Heart left ventricle (tissue), 13 donors: Measurements from ENCODE around the gene BMP2K.

Experiments
- POLR2A ChIP-seq, 2 donors: fragments of 450-650 bp; IDR thresholded peaks; one replicate each; pipeline ENCODE4 v1.6.1; 2017; ENCODE audit warnings: antibody characterized with exemption in 2 of 2, mild to moderate bottlenecking in 2 of 2, moderate library complexity in 2 of 2
- TF ChIP-seq, protein P1 (sequence below), 12 donors: fragments of 200-600 bp; sonication (generic) in 4 of 12; IDR thresholded peaks; one replicate each; pipeline versions ENCODE4 v1.5.0 to v1.8.0; 2018 to 2022; ENCODE audit warnings: antibody characterized with exemption in 12 of 12, mild to moderate bottlenecking in 5 of 12
- donor health status: ischemic (EF 13 %, LVEDD 7.1; RV severe dilation, severe dysfunction).
- donor health status: DM: no; HTN: yes; CAD: no.
- donor health status: DM: no; HTN: no; CAD: no.
- donor health status: ischemic (EF 25% LVEDD 6.9; RV normal size, moderate dysfunction).
- donor health status: ischemic (EF 25% LVEDD 5.7; RV mildly dilated, moderate dysfunction).
- donor health status: ischemic (EF 35%, LVEDD 5.7; RV mildly dilated, moderate dysfunction).
- donor health status: nonischemic (EF 11% LVEDD 7.7; RV severe dilation, severe dysfunction).
- donor health status: DM: yes; HTN: yes; CAD: no.
- donor health status: PGD.
- donor health status: ischemic (EF 29% LVEDD 5.4; RV normal size, mild dysfunction).
- donor health status: nonischemic (EF 23%, LVEDD 6.1; RV moderate dilation, normal function).

DNA sequence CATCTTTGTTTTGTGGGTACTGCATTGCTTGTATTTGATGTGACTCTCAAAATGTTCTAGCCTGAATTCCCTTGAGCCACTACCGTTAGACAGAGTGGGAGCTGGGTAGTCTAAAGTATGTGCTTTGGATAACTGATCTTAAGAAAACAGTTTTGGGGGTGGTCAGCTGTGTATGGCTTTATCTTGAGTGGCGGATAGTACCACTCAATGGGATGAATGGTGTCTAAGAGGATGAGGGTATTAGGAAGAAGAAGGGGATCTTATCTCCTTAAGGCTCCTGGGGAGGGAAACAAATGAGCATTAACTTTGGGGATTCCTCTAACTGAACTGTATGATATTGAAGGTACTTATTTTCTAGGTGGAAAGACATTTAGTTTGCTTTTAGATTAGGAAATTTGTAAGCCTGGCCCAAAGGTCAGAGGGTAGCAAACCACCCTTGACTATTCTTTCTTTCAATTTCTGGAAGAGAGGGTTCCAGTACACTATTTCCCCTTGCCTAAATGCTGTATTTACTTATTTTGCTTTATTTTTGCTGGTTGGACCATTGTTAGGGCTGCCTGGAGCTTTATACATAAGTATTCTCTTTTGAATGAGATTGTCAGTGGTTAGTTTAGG is 11.3 kb downstream of the BMP2K start:
- TF ChIP-seq, protein P1, sequence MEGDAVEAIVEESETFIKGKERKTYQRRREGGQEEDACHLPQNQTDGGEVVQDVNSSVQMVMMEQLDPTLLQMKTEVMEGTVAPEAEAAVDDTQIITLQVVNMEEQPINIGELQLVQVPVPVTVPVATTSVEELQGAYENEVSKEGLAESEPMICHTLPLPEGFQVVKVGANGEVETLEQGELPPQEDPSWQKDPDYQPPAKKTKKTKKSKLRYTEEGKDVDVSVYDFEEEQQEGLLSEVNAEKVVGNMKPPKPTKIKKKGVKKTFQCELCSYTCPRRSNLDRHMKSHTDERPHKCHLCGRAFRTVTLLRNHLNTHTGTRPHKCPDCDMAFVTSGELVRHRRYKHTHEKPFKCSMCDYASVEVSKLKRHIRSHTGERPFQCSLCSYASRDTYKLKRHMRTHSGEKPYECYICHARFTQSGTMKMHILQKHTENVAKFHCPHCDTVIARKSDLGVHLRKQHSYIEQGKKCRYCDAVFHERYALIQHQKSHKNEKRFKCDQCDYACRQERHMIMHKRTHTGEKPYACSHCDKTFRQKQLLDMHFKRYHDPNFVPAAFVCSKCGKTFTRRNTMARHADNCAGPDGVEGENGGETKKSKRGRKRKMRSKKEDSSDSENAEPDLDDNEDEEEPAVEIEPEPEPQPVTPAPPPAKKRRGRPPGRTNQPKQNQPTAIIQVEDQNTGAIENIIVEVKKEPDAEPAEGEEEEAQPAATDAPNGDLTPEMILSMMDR (IDR thresholded peaks at IDR 0.05), result no peak
- TF ChIP-seq POLR2A (IDR thresholded peaks at IDR 0.05), result no peak
